Activated T-helper 2 cell treated with anti-CD3 and anti-CD28 coated beads, Interferon-gamma antibody, Interleukin-2, Interleukin-4, amounts not matched to agents 10 μg/mL and 5 μg/mL and 100 μg/mL, durations not matched to agents 14 hours and 24 hours and 36 hours (primary cell): ENCODE data around the gene INSIG2. TPM values are rescaled to one million over a fixed set of nuclear protein-coding genes. Genes with fewer than 3 reads are reported as not detected.

Experiments
- DNase-seq: peaks from one replicate; pipeline ENCODE4 v3.0.0; 2021; ENCODE audit warnings: low spot score
- H3K27ac Mint-ChIP-seq: one replicate; pipeline ENCODE4 v1.8.0; 2021; ENCODE audit warnings: mixed read lengths
- H3K27me3 Mint-ChIP-seq: one replicate; pipeline ENCODE4 v1.8.0; 2021; ENCODE audit warnings: low read depth, mixed read lengths
- H3K36me3 Mint-ChIP-seq: one replicate; pipeline ENCODE4 v1.8.0; 2021; ENCODE audit warnings: low read depth, mixed read lengths
- H3K4me1 Mint-ChIP-seq: one replicate; pipeline ENCODE4 v1.8.0; 2021; ENCODE audit warnings: low read depth, mixed read lengths
- H3K4me3 Mint-ChIP-seq: one replicate; pipeline ENCODE4 v1.8.0; 2021; ENCODE audit warnings: low read depth, mild to moderate bottlenecking, moderate library complexity, mixed read lengths
- H3K9me3 Mint-ChIP-seq: one replicate; pipeline ENCODE4 v1.8.0; 2021; ENCODE audit warnings: mixed read lengths
- intact Hi-C: fragments of 100-400 bp; cut with micrococcal nuclease; formaldehyde crosslinking; loops from one replicate; pipeline ENCODE4 v1.15.1; 2023
- total RNA-seq: library from RNA; stranded (reverse); gene quantifications from 2 replicates; pipeline ENCODE4 v1.2.3, GENCODE V29; 2022

INSIG2 gene
- total RNA-seq, 1 donor from 2014 or later: 51.6 TPM

DNA sequence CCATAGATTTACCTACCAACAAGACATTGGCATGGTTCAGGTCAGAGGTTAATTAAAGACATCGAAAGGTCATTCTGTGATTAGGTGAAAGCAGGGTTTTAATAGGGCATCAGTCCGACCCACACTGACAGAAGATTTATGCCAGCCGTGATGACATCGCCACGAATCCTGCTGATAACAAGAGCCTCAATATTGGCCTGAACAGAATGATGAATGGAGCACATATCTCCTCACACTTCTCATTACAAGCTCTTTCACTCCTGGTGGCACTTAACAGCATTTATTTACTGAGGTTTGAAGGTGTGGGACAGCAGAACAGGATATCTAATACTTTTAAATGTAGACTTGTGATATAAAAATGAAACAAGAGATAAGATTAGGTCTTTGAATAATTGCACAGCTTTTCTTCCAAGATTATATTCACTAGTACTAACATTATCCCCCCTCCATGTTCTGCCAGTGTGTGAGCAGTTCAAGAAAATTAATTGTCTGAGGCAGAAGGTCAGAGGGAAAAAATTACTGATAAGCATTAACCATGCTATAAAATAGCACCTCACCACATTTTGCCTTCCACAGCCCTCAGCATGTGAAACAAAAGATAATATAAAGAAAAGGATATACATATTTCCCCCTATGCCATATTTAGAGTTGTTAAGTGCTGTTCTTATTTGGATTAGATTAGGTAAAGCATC lies 23.1 kb upstream of the INSIG2 start:
- DNase-seq: no peak
- peaks cover 38% of the 10 kb centered on the region for H3K27me3 Mint-ChIP-seq
- H3K27ac Mint-ChIP-seq: no peak overlapping the region
- no peaks in the 10 kb centered on the region for H3K9me3 Mint-ChIP-seq
- intact Hi-C loops: no loop called here
- no peaks in the 10 kb centered on the region for H3K36me3 Mint-ChIP-seq
- peaks cover 4% of the 10 kb centered on the region for H3K4me1 Mint-ChIP-seq
- H3K4me3 Mint-ChIP-seq: no peak overlapping the region

GRCh38 chr2:118065921-118066511 lies 22.3 kb upstream of the INSIG2 start:
- intact Hi-C loops: no loop called here
- no peaks in the 10 kb centered on the region for H3K9me3 Mint-ChIP-seq
- peaks cover 42% of the 10 kb centered on the region for H3K27me3 Mint-ChIP-seq
- H3K36me3 Mint-ChIP-seq: no peaks in the 10 kb centered on the region
- H3K4me3 Mint-ChIP-seq: no peak overlapping the region
- no peak overlapping the region for H3K27ac Mint-ChIP-seq
- peaks cover 2% of the 10 kb centered on the region for H3K4me1 Mint-ChIP-seq
- no peak for DNase-seq

DNA sequence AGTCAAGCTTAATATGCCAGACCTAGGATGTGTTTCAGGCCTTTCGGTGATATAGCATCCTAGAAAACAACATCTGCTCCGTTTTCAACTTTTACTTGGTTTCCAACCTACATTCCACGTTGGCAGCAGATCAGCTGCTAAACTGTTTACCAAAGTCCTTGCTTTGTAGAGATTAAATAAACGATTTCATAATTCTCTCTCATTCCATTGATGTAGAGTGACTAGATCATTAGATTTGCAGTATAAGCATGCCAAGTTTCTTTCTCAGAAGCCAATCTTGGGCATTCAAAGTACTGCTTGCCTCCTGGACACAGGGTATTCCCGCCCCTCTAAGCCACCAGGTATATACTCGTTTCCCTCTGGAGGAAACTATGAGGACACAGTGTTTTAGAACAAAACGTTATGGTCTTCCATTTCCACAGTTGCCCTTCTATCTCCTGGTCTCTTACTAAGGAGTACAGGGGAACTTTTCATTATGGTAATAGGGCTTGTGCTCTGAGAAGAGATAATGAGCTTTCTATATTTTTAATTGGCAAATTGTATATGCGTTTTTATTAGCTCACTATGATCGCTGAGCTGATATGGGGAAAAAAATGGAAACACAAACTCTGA lies 10.5 kb upstream of the INSIG2 start:
- DNase-seq: no peak
- H3K27me3 Mint-ChIP-seq: peaks cover 53% of the 10 kb centered on the region
- H3K27ac Mint-ChIP-seq: no peak overlapping the region
- no peak overlapping the region for H3K4me3 Mint-ChIP-seq
- no peaks in the 10 kb centered on the region for H3K9me3 Mint-ChIP-seq
- H3K36me3 Mint-ChIP-seq: no peaks in the 10 kb centered on the region
- intact Hi-C loops: no loop called here
- H3K4me1 Mint-ChIP-seq: no peaks in the 10 kb centered on the region

DNA sequence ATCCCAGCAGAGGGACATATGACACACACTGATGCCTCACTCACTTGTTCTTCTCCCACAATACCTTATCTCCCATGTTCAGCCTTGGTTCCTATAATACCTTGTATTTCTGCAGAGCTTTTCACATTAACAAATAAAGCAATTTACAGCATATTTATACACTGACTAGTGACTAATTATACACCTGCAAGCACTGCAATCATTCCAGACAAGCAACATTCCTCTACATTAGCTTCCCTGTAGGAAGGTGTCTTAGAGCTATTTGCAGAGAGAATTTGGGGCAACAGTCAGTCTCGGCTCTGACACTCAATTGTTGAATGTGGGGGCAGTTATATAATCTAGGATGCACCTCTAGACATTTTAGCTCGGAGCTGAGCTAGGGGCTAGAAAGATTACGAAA lies 9.5 kb upstream of the INSIG2 start:
- intact Hi-C loops: no loop called here
- no peak overlapping the region for H3K27ac Mint-ChIP-seq
- H3K9me3 Mint-ChIP-seq: no peaks in the 10 kb centered on the region
- H3K27me3 Mint-ChIP-seq: peaks cover 57% of the 10 kb centered on the region
- no peaks in the 10 kb centered on the region for H3K36me3 Mint-ChIP-seq
- no peaks in the 10 kb centered on the region for H3K4me1 Mint-ChIP-seq
- no peak overlapping the region for H3K4me3 Mint-ChIP-seq
- no peak for DNase-seq

DNA sequence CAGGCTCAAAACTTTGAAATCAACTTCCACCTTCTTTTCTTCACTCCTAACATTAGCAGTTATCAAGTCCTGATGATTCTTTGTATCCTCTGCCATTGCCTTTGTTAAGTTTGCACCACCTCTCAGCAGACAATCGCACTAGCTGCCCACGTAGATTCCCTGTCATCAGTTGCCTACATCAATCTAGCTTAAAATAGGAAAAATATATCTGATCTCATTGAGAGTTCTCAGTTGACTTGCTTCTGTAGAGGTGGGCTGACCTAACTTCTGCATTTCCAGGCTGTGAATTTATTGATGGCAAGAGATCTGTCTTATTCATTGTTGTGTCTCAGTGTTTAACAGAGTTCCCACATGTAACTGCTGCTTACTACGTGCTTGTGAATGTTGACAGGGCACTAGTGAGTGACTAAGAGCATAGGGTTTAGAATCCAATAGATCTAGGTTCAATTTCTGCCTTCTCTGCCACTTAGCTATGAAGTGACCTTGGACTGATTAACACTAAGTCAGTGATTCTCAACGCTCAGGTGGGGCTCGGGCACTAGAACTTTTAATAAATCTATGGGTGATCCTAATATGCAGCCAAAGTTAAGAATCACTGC lies 3.7 kb upstream of the INSIG2 start:
- Mint-ChIP-seq H3K4me3 (no peak overlapping the region), H3K27ac (no peak overlapping the region), H3K36me3 (no peaks in the 10 kb centered on the region), H3K27me3 (peaks cover 41% of the 10 kb centered on the region), H3K4me1 (peaks cover 3% of the 10 kb centered on the region), H3K9me3 (no peaks in the 10 kb centered on the region)
- intact Hi-C loops: no loop called here
- no peak for DNase-seq

DNA sequence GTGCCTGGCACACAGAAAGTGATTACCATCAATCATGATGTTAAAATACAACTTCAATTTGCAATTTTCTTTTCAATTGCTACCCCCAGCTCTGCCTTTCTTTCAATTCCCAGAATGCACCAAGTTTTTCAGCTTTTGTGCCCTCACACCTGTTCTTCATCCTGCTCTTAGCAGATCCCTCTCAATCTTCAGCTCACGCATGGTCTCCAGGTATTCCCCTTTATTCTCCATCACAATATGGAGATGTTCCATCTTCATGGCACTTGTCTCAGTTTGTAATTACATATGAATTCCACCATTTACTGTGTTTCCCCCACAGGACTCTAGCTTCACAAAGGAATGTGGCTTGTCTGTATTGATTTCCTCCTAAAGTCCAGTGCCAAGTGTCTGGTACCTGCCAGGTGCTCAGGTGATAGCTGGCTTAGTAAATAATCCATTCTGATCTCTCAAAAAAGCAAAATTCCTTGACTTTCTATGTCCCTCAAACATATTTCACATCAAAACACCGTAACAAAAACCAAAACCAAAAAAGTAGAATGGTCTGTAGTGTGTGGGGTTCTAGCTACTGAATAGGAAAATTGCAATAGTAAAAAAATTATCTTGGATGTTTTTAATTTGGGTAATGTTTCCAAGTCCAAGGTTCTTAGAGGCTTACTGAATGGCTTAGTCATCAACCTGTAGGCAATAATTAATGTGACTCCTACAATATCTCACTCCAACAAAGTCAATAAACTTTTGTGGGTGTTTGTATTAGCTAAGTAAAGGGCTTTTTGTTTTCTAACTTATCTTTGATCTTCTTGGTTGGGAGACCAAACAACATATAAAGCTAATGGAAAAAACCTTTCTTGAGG lies 2.9 kb upstream of the INSIG2 start:
- H3K27me3 Mint-ChIP-seq: peaks cover 34% of the 10 kb centered on the region
- DNase-seq: no peak
- no peak overlapping the region for H3K27ac Mint-ChIP-seq
- no peaks in the 10 kb centered on the region for H3K36me3 Mint-ChIP-seq
- H3K9me3 Mint-ChIP-seq: no peaks in the 10 kb centered on the region
- peaks cover 7% of the 10 kb centered on the region for H3K4me1 Mint-ChIP-seq
- H3K4me3 Mint-ChIP-seq: no peak overlapping the region
- intact Hi-C loops: no loop called here

GRCh38 chr2:118086024-118086633 lies 2.1 kb upstream of the INSIG2 start:
- no peaks in the 10 kb centered on the region for H3K36me3 Mint-ChIP-seq
- no peaks in the 10 kb centered on the region for H3K9me3 Mint-ChIP-seq
- peaks cover 8% of the 10 kb centered on the region for H3K4me1 Mint-ChIP-seq
- intact Hi-C loops: no loop called here
- no peak for DNase-seq
- H3K27me3 Mint-ChIP-seq: peaks cover 26% of the 10 kb centered on the region
- no peak overlapping the region for H3K4me3 Mint-ChIP-seq
- no peak overlapping the region for H3K27ac Mint-ChIP-seq

DNA sequence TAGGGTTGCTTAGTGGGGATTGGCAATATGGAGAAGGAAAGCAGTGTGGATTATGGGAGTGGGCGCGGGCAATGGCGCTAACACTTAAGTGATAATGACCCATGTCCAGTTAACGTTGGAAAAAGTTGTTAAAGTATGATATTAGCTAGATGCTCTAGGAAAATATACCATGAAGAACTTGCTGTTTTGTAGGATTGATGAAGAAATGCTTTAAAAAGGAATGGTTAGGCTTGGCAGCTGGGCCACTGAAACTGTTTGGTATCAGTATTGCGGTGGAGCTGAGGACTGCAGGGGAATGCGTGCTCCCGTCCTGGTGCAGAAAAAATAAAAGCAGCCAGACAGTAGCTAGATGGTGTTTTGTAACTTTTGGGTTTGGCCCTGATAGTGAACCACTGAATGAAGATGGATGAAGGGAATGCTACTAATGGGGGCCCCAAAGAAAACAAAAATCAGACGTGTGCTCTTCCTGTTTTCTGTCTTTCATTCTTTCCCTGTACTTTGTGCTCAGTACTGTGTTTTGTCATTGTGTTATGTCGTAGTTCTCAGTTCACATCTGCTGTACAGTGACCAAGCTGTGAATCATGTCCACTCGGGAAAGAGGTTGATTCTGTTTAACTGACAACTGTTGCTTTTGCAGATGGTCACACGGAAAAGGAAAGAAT lies 999 bp downstream of the INSIG2 start:
- Mint-ChIP-seq H3K4me3 (peak overlapping the region; percentile 93), H3K27me3 (peaks cover 6% of the 10 kb centered on the region), H3K36me3 (peaks cover 6% of the 10 kb centered on the region), H3K9me3 (no peaks in the 10 kb centered on the region), H3K4me1 (peaks cover 19% of the 10 kb centered on the region), H3K27ac (peak overlapping the region; percentile 92)
- peak; percentile 15 for DNase-seq
- intact Hi-C loops: loop anchor here (1.0 to 2.0 kb wide), 5 partner anchors 16 to 222 kb away; no protein-coding TSS in a partner anchor

DNA sequence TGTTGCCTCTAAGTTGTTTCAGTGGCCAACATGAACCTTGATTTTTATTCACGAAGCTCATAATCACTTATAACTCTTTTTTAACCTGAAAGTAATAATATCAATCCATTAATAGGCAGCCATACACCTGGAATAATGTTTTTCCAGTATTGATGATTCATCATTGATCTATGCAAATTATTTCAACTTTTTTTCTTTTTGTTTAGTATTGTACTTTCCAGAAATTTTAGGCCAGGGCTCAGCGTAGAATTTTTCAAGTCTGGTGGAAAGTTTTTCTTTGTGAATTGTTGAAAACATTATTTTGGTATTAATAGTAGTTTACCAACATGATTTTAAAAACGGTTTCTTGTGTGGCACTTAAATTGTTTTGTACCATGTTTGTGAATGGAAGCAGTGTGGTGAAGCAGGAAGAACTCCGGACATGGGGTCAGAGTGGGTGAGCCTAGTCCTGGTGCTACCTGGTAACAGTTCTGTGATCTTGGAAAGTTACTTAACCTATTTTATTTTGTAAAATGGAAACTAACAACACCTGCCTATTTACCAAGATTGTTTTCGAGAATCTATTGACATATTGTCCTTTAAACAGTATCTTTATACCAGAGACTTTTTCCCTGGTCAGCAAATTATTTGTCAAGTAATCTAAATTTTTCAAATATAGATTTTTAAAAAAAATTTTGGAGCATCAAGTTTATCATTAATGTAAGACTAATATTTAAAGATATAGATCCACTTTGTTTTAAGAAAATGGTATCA lies 2.3 kb downstream of the INSIG2 start:
- peaks cover 8% of the 10 kb centered on the region for H3K36me3 Mint-ChIP-seq
- no peak overlapping the region for H3K27ac Mint-ChIP-seq
- no peaks in the 10 kb centered on the region for H3K27me3 Mint-ChIP-seq
- peak overlapping the region; percentile 37 for H3K4me3 Mint-ChIP-seq
- peaks cover 26% of the 10 kb centered on the region for H3K4me1 Mint-ChIP-seq
- intact Hi-C loops: no loop called here
- DNase-seq: no peak
- no peaks in the 10 kb centered on the region for H3K9me3 Mint-ChIP-seq

DNA sequence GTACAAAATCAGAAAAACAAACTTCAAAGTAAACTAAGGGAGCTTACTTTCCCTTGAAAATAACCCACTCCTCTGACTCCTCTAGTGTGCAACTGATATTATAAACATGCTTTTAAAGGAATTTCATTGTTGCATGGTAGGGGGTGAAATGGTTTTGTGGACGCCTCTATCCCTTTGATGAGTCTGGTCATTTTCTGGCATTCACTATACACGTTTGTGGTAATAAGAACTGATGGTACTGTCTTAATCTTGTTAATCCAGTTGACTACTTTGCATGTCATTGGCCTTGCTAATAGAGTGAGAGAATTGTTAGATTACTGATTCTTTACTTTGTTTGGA lies 2.8 kb downstream of the INSIG2 start:
- intact Hi-C loops: no loop called here
- no peaks in the 10 kb centered on the region for H3K9me3 Mint-ChIP-seq
- peak overlapping the region; percentile 15 for H3K4me3 Mint-ChIP-seq
- peaks cover 29% of the 10 kb centered on the region for H3K4me1 Mint-ChIP-seq
- no peak for DNase-seq
- H3K36me3 Mint-ChIP-seq: peaks cover 9% of the 10 kb centered on the region
- H3K27ac Mint-ChIP-seq: no peak overlapping the region
- H3K27me3 Mint-ChIP-seq: no peaks in the 10 kb centered on the region

GRCh38 chr2:118091631-118092030 lies 3.4 kb downstream of the INSIG2 start:
- no peaks in the 10 kb centered on the region for H3K9me3 Mint-ChIP-seq
- no peak overlapping the region for H3K27ac Mint-ChIP-seq
- peaks cover 11% of the 10 kb centered on the region for H3K36me3 Mint-ChIP-seq
- H3K27me3 Mint-ChIP-seq: no peaks in the 10 kb centered on the region
- intact Hi-C loops: no loop called here
- no peak overlapping the region for H3K4me3 Mint-ChIP-seq
- peaks cover 29% of the 10 kb centered on the region for H3K4me1 Mint-ChIP-seq
- no peak for DNase-seq
